Stimulated activated naive CD8-positive, alpha-beta T cell treated with anti-CD3 and anti-CD28 coated beads, Interleukin-15, Interleukin-2, amounts not matched to agents 100 U/mL and 50 U/mL, for 24 hours (primary cell): Measurements from ENCODE around the gene TMEM184A.
A peak's percentile ranks its signal among the peaks of the same experiment; 100 is the strongest.

Experiments used
- ATAC-seq: fragments of 150-1000 bp; cut with Tn5 transposase; one replicate; pipeline ENCODE4 v1.10.0; 2021
- DNase-seq: peaks from one replicate; pipeline ENCODE4 v3.0.0; 2021

Gene TMEM184A

DNA sequence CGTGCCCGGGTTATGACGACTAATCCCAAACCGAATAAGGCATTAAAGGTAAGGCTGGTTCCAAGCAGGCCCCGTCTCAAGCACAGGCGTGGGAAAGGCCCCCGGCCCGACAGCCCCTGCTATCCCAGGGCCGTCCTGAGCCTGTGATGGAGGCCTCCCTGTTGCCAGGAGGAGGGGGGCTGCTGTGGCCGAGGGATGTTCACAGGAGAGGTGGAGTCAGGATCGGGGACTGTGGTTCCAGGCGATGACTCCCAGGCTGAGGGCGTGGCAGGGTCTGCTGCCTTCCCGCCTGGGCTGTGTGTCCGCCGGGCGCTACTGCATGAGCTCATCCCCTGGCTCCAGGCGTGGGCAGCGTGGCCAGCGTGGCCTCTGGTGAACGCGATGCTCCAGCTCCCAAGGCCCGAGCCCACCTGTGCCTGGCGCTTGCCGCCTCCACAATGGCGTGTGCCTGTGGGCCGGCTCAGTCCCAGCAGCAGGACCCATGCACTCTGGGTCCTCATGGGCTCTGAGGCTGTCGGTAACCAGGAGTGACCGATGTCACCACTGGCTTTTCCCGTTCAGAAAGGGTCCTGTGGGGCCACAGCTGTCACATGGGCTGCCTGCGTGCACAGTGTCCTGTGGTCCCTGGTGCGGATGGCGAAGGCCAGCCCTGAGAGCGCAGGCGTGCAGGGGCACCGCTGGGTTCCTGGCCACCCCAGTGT is 16.7 kb downstream of the TMEM184A start:
- ATAC-seq (no peak), DNase-seq (no peak)

DNA sequence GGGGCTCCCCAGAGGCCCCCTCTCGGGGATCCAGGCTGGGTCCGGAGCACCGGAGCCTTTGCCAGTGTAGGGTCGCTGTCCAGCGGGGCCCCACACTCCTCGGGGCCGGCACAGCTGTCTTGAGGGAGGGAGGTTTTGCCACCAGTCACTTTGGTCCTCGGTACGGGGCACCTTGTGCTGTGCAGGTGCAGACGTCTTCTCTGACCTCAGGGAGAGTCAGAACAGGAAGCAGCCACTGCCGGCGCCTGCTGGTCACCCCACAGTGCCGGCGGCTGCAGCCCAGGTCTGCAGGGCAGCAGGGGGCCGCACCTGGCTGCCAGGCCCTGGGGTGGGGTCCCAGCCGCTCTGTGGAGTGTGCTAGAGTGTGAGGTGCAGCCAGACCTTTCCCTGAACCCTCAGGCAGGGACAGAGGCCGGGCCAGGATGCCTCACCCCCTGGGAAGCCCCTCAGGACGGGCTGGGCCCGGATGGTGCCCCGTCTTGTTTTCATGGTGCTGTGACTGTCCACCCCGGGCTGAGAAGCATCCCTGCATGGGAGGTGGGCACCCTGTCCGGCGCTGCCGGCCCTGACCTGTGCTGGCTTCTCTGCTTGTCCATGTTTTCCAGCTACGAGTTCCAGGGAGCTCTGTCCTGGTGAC is 17.3 kb downstream of the TMEM184A start:
- ATAC-seq (no peak), DNase-seq (no peak)

DNA sequence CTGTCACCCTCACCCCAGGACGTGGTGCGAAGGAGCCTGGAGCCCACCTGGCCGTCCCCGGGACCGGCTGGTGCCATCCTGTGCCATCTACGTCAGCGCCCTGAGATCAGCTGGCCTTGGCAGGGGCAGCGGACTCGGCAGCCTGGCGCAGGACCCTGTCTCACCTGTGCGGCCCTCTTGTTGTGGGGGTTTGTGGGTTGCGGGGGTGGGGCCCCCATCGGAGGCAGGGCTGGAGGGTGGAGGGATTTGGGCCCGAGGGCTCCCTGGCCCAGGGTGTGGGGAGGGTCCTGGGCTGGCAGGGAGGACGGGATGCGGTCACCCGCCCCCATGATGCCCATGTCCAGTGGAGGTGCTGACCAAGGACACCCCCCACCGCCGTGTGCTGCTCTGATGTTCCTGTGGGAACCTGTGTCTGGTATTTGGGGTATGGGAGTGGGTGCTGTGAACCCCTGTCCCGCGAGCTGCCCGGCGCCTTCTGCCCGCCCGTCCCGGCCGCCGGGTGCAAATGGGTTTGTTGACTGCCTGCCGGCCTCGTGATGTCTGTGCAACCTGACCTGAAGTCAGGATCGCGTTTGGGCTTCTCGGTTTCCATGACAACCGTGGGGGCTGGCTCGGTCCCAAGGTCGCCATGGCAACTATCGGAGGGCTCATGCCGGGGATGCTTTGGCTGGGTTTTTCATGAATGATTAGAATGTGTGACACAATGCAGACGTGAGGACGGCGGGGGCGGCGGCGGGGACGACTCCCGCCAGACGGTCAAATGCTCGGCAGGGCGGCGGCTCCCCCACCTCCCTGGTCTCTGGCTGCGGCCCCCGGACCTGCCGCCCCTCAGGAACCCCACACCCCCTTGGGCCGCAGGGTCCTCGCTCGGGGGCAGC is 18.2 kb downstream of the TMEM184A start:
- ATAC-seq (no peak), DNase-seq (no peak)

DNA sequence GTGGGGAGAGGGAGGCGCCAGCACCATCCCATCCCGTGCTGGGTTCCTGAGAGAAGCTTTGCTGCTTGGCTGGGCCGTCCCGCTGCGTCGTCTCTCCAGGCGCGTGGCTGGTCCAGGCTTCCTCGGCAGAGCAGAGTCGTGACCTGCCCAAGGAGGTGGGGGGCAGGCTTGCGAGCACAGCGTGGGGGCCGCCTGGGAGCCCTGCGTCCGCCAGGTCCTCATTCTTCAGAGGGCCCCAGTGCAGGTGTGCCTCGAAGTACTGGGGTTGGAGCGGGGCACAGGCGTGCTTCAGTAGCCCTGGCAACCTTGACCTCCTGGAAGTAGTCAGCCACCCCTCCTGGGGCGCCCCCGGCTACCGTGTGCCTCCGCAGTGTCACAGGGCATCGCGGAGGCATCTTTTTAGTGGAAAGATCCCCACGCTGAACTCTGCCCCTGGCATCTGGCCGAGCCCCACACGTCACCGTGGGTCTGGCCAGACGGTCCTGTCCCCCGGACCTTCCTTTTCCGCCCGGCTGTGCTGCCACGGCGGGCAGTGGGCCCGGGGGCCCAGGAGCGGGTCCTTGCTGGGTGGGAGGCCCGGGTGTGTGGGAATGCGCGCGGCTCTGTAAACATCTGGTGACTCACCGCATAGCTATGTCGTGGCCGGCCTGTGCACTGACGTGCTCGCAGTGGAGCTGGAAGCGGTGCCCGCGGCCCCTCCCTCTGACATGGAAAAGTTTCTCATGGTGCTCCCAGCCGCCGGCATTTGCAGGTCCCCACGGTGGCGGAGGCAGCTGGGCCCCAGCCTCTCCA is 19.1 kb downstream of the TMEM184A start:
- ATAC-seq (no peak), DNase-seq (no peak)

DNA sequence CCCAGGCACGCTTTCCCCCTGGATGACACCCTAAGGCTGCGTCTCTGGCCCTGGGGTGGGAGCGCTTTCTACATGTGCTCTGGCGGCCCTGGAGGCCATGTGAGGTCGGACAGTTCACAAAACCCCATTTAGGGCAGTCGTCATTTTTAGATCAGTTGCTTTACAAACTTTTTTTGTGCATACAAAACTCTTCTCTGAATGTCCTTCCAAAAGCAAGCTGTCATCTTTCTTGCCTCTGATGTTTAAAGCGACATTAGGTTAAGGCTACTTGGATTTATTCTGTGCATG is 19.6 kb downstream of the TMEM184A start:
- DNase-seq (no peak), ATAC-seq (no peak)

DNA sequence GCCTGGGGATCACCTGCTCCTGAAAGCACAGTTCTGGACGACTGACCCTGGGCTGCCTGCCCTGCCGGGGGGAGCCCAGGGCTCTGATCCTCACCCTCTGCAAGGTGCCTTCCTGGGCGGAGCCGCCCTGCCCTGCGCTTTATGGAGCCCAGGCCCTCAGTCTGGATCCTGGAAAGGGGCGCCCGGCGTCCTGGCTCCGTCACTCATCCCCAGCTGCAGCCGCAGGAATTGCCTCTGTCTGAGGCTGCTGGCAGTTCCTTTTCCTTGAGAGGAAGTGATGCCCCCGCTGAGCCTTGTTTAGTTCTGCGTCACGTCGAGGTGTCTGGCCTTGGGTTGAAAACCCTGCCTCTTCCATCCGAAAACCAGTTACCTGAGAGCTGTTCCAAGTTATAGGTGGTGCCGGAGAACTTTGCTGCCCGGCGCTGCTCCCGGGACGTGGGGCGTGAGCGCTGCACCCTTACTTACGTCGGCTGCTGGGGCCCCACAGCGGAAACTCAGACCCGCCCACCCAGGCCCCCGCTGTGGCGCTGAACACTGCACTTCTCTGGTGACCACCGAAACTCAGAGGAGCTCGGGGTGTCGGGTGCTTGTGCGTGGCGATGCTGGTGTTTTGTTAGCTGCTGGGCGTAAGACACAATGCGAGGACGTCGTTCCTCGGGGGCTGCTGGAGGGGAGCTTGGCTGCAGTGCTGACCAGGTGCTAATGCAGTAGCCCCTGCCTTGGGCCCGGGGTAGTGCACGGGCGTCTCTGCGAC is 20.1 kb downstream of the TMEM184A start:
- DNase-seq (no peak), ATAC-seq (no peak)

DNA sequence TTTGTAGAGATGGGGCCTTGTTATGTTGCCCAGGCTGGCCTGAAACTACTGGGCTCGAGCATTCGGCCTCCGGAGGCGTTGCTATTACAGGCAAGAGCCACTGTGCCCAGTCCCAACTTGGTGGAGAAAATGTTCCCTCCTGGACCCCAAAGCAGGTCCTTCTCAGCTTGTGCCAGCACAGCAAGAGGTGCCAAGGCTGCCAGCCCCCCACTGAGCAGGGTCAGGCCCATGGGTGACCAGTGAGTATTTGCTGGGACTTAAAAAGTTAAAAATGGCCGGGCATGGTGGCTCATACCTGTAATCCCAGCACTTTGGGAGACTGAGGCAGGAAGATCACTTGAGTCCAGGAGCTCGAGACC is 20.9 kb downstream of the TMEM184A start:
- DNase-seq (no peak), ATAC-seq (no peak)

DNA sequence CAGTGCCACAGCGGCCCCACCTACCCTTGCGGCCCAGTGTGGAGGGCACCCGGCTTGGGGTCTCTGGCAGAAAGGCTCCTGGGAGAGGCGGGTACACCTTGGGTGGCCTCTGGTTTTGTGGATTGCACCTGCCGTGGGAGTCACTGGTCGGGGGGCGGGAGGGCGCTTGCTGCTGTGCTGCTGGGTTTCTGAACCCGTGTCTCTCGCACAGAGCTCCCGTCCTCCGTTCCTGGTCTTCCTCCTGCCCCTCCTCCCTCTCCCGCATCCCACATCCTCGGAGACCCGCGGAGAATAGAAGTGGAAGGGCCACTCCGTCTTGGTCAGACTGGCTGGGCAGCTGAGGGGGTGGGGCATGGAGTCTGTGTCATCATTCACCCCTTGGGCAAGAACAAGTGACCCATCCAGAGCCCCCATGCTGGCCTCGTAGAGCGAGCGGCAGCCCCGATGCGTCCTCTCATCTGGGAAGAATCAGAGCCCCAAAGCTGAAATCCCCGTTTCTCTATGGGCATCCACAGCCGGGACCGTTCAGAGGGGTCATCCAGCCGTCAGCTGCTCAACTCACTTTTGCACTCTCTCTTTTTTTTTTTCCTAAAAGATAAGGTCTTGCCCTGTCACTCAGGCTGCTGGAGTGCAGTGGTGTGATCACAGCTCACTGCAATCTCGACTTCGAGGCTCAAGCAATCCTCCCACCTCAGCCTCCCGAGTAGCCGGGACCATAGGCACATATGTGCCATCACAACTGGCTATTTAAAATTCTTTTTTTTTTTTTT is 21.5 kb downstream of the TMEM184A start:
- ATAC-seq: no peak
- DNase-seq: no peak

DNA sequence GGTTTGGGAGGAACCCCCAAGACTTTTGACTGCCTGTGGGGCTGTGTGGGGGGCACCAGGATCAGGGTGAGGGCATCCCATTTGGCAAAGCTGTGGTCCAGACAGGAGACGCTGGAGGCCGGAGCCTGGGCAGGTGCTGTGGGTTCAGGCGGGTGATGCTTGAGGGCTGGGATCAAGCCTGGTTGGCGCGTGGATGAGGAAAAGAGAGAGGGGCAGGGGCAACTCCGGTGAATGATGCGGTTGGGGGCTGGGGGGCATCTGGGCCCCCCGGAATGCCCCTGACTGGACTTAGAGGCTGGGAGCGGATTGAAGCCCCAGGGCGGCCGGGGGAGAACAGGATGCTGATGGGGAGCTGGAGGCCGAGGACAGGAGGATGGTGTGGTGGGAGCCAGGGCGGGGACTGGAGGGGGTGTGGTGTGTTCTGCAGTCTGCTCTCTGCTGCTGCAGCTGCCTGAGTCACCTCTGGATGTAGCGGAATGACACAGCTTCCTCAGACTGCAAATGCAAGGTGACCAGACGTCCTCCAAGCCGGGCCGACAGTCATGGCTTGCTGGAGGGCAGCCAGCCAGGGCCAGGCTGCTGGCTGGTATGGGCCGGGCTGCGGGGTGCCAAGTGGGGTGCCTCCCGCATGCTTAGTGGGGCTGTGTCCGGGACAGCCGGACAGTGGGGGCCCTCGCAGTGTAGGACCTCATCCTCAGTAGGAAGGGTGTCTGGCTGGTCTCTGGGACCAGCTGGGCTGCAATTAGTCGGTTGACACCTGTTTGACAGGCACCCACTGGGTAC is 22.3 kb downstream of the TMEM184A start:
- ATAC-seq: peak; percentile 50
- peak; percentile 54 for DNase-seq

DNA sequence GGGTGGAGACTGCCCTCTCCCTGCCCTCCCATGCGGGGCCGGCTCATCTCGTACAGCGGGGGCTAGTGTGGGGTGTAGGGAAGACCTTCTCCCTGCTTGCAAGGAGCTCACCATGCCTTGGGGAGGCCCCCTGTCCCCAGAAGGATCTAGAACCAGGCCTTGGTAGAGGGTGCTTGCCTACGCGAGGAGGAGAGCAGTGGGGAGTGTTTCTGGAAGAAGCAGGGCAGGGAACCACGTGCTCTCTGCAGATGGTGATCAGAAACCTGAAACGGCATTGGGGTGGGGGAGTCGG is 22.8 kb downstream of the TMEM184A start:
- ATAC-seq (no peak), DNase-seq (no peak)

DNA sequence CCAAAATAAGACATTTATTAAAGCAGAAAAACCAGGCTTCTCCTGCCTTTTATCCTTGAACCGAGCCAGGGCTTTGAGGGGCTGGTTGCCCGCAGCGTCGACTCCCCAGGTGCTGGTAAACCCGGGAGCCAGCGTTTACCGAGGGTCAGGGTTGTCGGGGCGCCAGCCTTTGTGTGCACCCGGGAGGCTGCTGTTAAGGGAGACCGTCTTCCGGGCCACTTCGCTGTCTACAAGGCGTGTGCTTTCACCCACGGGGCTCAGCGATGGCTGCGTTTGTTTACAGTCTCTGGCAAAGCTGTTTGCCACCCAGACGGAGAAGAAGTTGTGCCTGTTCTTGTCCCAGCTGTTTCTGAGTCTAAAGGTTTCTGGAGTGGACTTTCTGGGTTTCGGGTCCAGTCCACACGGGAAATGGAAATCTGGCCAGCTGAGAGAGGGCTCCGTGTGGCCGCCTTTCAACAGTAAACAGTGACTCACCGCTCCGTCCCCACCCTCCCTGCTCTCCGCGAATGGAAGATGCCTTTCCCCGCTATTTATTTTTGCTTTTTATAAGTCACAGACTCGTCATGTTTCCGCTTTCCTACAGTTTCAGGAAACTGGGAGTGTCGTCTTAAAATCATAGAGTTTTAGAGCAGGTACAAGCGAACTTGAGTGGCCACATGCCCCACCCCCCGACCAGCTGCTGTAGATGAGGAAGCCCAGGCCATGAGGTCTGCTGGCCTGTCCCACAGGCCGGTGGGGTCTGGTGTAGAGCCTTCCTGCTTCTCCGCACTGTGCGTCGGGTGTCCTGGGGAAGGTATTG is 23.4 kb downstream of the TMEM184A start:
- DNase-seq (peak; percentile 63), ATAC-seq (peak; percentile 51)

DNA sequence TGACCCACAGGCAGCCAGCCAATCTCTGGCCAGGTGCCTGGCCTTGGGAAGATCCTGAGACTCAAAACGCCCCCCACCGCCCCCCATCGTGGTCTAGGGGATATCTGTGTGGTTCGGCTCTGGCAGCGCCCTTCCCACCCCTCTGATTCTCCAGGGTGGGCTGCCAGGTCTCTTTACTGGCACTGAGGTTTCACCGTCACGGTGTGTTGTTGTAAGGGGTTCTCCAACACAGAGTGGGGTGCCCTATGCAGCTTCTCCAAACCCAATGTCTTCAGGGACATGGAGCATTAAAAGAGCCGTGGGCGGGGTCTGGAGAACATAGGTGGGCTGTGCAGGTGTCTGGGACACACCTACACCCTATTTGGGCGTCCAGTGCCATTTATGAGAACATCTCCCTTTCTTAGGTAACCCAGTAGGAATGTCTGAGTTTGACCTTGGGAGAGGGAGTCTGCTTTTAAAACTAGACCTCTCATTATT is 24.0 kb downstream of the TMEM184A start:
- DNase-seq (no peak), ATAC-seq (no peak)

DNA sequence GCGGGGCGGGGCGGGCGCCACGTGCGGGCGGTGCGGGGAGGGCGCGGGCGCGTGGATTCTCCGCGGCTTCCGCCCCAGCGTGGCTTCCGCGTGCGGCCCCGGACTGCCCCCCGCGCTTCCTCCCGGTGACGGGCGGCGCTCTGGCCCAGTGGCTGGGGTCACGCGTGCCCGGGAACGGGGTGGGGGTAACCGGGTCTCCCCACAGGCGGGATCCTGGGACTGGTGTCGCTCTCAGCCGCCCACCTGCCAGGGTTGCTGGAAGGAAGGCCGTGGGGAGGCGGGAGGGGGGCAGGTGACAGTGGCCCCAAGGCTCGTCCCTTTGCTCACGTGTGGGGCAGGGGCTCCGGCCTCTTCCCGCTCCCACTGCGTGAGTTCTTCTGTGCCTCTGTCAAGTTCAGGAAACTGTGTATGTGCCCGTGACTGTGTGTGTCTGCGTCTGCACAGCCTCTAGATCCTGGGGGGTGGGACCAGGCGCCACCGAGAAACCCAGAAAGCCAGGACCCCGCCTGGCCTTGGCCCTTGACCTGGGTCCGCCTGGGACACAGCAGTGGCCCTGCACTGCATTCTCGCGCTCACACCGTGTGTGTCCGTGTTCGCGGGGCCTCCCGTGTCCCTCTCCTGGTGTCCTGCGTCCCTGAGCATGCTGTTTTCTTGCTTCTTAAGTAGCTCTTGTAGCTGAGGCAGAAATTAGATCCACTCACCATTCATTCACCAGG is 24.6 kb downstream of the TMEM184A start:
- ATAC-seq: peak; percentile 4
- peak; percentile 43 for DNase-seq

DNA sequence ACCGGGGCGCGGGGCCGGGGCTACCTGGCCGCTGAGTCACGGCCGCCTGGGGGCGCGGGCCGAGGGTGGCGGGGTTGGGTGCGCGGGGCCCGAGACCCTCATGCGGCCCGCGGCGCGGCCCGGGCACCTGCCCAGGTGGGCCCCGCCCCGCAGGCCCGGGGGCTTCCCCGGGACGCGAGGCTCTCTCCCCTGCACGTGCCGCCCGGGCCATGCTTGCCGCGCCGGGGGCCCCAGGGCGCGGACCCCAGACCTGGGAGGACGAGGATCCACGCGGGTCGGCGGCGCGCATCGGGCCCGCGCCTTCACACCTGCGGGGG is 25.1 kb downstream of the TMEM184A start:
- DNase-seq: no peak
- ATAC-seq: peak; percentile 14

DNA sequence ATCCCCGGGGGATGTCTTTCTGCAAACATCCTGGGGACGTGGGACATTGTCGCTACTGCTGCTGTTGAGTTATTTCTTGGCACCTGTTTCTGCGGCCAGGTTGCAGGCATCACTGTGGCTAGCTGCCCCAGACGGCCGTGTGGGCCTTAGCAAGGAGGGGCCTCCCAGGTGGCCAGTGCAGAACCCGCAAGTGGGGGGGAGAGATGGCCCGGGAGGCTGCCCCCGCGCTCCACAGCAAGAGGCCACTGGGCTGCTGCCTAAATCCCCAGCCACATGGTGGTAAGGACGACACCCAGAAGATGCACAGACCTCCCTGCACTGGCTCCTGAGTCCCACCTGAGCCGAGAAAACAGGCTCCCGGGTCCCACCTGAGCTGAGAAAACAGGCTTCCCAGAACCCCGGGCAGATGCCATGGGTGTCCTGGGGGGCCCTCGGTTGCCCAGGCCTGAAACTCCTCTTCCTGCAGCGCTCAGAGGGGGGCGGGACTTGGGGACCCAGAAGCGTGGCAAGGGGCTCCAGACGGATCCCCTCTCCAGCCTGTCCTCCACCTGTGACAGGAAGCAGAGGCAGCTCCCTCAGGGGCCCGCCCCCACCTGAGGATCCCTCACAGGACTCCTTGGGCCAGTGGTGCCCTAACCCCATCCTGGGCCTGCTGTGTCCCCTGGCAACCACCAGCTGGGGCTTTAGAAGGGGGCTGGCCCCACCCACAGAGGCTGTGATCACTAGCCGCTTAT is 26.5 kb downstream of the TMEM184A start:
- ATAC-seq: no peak
- DNase-seq: no peak

DNA sequence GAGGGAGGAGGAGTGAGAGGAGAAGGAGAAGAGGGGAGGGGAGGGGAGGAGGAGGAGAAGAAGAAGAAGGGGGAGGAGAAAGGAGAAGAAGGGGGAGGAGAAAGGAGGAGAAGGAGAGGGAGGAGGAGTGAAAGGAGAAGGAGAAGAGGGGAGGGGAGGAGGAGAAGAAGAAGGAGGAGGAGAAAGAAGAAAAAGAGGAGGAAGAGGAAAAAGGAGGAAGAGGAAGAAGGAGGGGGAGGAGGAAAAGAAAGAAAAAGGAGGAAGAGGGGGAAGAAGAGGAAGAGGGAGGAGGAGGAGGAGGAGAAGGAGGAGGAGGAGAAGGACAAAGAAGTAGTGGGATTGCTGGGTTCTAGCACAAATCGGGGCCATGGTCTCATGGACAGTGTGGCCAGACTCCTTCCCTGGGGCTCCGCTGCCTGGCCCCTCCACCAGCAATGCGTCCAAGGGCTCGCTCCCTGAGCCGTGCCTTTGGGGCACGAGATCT is 29.7 kb downstream of the TMEM184A start:
- no peak for DNase-seq

DNA sequence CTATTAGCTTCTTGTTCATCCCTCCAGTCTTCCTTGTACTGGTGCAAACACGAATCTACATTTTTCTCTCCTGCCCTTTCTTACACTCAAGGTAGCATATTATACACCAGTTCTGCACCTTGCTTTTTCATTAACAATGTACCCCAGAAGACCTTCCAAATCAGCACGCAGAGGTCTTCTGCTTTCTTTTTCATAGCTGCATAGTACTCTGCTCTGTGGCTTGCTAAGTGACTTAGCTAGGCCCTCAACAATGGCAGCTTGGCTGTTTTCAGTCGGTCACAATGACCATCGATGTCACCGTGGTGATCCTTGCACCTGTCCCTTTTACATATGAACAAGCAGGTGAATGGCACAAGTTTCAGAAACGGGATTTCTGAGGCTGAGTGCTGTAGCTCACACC is 30.6 kb downstream of the TMEM184A start:
- DNase-seq: no peak
- no peak for ATAC-seq

More for the DNA sequence above, 29.7 kb downstream of the TMEM184A start:
- no peak for ATAC-seq

DNA sequence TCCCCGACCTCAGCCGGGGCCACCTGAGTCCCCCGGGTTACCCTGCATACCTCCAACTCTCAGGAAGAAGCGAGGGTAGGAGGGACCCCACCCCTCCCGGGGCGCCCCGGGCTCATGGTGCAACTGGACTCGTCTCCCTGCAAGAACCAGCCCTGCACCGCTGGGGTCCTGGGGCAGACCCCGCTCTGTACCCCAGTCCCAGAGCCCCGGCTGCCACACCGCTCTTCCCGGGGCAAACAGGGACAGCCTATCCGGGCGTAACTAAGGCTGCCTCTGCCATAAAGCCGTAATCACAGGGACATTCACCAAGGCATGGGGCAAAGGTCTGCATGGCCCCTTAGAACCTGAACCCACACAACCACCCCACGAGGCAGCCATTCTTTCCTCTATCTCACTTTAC is 32.2 kb downstream of the TMEM184A start:
- DNase-seq: no peak
- no peak for ATAC-seq
